GM18520 (cell line): ENCODE measurements around the gene SYPL2.
"Not testable (repeated sequence)": the region's sequence is repeated elsewhere in the genome, so short reads cannot be mapped to it uniquely, and the experiment has no call there.

Source experiments
- ATAC-seq: cut with Tn5 transposase; IDR thresholded peaks from one replicate; pipeline ENCODE4 v1.9.1; 2021; ENCODE audit not compliant: unreplicated experiment

SYPL2 gene

DNA sequence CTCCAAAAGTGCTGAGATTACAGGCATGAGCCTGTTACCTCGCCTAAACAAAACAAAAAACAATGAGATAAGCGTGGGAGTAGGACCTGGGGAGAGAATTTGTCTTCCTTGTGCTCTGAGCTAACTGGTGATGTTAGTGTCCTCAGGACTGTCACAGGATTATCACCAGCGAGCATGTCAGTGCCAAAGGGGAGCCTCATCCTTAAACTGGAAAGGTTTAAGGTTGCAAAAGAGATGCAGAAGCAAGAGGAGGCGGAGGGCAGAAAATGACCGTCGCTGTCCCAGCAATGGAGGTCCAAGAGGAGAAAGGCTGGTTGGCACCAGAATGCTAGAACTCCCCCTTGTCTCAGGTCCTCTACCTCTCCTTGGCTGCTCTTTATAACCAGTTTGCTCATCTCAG, 3.9 kb downstream of the SYPL2 start:
- ATAC-seq, result no peak

DNA sequence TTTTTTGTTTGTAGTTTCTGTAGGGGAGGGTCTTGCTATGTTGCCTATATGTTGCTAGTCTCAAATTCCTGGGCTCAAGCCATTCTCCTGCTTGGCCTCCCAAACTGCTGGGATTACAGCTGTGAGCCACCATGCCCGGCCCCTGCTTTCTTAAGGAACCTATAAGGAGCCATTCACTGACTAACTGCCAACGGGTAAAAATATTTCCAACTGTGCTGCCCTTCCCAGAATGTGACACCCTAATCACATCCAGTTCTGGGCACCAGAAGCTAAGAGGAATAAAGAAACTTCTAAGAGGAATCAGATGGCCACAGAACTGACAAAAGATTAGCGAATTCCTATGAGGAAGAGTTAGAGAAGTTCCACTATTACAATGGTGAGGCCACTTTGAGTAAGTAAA, 6.4 kb downstream of the SYPL2 start:
- ATAC-seq, result no peak

GRCh38 chr1:109473284-109474057, 7.1 kb downstream of the SYPL2 start:
- ATAC-seq, result not testable (repeated sequence)

DNA sequence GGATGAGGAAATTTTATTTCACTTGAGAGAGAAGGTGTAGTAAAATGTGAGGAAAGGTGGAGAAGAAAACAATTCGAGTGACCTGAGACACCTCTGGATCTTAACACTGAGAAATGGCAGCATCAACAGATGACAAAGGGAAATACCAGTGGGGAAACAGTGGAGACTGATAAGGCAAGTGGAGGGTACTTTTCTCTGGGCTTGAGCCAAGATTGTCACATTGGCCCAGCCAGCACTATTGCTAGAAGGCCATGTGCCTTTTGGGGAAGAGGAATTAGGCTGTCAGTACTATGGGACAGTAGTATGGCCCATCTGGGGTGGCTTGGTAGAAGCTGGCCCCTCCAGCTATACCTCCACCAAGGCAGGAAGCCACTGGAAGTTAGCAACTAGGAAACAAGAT, 8.4 kb downstream of the SYPL2 start:
- ATAC-seq, result no peak

DNA sequence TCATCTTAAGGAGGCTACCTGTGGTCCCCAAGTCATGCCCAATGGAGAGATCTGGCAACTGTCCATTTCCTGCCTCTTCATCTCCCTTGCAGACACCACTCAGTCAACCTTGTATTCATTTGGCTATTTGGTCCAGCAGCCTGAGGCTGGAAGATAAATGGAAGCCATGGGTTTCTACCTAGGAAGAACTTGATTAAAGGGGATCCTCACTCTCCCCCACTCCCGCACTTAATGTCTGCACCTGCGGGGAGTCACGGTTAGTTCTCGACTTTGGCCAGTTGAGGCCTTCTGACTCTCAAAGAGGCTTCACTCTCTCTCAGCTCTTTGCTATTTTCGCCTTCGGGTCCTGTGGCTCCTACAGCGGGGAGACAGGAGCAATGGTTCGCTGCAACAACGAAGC, 8.9 kb downstream of the SYPL2 start:
- no peak for ATAC-seq

DNA sequence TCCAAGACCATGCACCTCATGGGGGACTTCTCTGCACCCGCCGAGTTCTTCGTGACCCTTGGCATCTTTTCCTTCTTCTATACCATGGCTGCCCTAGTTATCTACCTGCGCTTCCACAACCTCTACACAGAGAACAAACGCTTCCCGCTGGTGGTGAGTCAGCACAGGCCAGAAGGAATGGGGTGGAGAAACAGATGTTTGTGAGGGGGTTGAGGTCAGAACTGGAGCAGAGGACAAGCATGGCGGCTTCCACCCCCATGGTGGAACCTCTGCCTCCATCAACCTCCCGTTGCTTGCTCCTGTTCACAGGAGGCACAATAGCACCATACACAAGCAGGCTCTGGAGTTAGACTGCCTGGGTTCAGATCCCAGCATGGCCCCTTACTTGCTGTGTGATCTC, 10.5 kb downstream of the SYPL2 start:
- no peak for ATAC-seq

DNA sequence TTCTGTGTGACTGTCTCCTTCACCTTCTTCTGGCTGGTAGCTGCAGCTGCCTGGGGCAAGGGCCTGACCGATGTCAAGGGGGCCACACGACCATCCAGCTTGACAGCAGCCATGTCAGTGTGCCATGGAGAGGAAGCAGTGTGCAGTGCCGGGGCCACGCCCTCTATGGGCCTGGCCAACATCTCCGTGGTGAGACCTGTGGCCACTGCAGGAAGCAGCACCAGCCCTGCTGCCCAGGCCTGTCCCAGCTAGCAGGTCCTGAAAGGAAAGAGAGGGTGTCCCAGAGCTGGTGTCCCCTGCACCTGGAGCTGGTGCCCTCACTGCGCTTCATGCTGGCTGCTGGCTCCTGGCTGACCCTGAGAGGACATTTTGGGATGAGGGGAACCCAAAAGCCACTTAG, 11.5 kb downstream of the SYPL2 start:
- ATAC-seq, result no peak

DNA sequence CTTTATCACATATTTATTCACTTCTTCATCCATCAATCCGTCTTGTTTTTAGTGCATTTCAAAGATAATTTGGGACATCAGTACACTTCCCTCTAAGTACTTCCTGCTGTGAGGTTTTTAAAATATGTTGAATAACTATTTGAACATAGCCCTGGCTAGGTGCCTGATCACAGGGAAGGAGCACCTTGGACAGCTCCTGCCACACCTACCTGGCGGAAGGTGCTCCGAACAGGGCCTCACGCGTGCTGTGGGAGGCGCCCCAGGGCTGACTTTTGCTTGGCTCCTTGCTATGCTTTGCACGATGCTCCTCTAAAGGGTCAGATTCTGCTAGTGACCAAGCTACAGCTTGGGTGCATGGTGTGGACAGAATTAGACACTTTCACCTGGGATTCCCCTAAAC, 12.5 kb downstream of the SYPL2 start:
- ATAC-seq, result no peak

- no peak for ATAC-seq
Observed at GRCh38 chr1:109479311-109479710, 13.0 kb downstream of the SYPL2 start.

DNA sequence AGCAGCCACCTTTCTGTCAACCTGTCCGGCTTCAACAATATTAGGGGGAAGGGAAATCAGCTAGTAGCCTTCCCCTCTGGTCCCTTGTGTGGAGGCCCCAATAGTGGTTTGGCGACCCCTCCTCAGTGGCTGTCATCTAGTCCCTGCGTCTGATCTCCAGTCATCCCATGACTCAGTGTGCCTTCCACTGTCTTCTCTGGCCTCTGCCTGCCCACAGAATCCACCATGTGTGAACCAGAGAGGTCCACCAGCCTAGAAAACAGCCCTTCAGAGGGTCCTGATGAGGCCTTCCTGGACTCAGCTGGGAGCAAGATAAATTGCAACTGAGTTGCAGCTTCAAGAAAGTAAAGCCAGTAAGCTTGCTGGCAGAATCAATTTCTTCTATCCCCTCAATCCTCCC, 13.6 kb downstream of the SYPL2 start:
- ATAC-seq, result no peak

- ATAC-seq, result no peak
Observed at GRCh38 chr1:109481646-109482045, 15.3 kb downstream of the SYPL2 start.

DNA sequence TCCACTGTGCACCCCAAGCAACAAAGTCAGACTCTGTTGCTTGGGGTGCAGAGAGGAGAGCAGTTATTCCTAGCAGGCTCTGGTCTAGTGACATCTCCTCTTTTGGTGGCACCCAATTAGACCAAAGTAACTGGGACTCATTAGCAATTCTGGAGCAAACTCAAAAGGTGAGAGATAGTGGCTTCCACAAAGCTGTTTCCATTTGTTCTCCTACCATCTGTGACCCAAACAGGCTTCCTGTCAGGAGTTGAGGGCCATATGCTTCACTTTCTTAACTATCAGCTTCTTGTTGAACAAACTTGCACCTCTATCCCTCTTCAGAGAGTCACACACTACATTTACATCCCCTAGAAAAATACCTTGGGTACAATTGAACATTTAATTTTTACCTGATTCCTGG, 15.9 kb downstream of the SYPL2 start:
- no peak for ATAC-seq

DNA sequence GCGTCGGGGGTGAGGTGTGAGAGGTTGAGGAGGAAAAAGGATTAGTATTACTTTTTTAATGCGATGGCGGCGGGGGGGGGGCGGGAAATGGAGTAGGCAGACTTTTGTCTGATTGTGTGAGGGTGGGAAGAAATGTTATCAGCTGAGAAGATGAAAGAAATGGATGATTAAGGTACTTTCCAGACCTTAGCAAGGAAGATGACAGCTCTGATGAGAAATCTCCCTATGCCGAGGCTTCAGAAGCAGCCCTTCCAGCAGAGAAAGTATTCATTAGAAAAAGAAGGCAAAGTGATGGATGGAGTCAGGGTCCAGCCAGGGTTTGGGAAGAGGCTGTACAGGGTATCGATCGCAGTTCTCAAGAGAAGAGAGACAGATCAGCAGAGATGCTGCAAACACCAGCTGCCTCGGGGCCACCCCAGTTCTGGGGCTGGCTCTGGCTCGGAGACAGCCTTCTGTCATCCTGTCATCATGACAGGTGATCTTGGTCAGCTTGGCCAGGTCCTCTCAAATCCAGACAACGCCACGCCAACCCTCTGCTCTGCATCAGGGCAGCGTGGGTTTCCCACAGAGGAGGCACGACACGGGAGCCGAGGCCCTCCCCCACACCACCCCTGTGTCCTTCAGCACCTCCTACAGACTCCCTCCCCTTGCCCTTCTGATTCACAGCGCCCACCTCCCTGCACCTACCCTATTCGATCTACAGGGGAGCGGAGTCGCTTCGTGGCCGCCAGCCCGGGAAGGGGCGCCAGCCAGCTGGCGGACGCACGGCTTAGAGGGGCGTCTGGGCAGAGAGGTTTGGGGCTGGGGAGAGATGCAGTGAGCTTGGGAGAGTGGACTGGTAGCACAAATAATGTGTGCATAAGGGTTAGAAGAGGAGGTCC, 16.7 kb downstream of the SYPL2 start:
- ATAC-seq, result peak; percentile 11

GRCh38 chr1:109483672-109484518, 17.5 kb downstream of the SYPL2 start, which contains the start of gene ATXN7L2:
TSS of gene ATXN7L2 (plus strand) at chr1:109483905. CDS start at chr1:109483954, 49 bp downstream.
- peak; percentile 73 for ATAC-seq

GRCh38 chr1:109484519-109484975, 18.2 kb downstream of the SYPL2 start:
- no peak for ATAC-seq

- ATAC-seq, result no peak
Observed at GRCh38 chr1:109485001-109485400, 18.7 kb downstream of the SYPL2 start.

GRCh38 chr1:109487261-109487660, 20.9 kb downstream of the SYPL2 start:
- ATAC-seq, result no peak

GRCh38 chr1:109488201-109488600, 21.9 kb downstream of the SYPL2 start:
- no peak for ATAC-seq

DNA sequence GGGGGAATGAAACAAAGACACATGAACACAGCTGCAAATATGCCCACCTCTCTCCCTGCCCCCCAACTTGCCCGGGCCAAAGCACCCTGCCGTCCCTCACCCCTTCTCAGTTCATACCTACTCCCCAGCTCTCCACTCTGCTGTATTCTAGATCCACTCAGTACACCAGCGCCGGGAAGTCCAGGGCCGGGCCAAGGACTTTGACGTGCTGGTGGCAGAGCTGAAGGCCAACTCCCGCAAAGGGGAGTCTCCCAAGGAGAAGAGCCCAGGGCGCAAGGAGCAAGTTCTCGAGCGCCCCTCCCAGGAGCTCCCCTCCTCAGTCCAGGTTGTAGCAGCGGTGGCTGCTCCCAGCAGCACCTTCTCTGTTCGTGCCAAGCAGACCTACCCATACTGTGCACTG, 22.4 kb downstream of the SYPL2 start:
- no peak for ATAC-seq

DNA sequence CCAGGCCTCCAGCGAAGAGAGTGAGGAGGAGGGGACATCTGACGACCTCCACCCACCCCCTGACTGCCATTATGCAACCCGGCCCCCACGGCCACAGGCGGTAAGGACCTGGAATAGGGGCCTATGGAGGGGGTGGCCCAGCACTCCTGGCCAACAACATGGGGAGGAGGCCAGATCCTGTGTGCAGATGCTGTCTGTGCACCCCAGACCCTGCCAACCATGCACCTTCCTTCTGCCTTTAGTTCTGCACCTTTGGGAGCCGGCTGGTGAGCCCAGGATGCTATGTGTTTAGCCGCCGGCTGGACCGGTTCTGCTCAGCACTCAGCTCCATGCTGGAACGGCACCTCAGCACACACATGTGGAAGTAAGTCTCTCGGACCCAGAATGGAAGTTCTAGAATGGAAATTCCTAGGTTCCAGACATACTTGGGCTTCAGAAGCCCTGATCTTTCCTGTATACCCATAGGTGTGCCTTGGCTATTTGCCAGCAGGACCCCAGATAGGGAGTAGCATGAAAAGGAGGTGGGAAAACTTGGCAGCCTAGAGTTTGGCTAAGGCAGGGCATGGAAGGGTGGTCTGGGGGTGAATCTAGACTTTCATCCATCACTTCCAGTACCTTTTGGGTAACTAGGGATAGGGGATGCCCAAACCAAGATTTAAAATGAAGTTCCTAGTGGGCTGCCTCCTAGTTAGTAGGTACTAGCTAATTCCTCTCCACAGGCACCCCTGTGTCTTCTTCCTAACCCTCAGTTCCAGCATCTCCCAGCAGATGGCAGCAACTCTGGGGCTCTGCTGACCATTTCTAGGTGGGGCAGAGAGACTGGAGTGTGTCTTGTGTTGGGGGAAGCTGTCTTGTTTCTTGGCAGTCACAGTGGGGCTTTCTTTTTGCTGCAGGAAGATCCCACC, 23.9 kb downstream of the SYPL2 start:
- ATAC-seq, result no peak
